ENCODE measurements around the gene ZSWIM8.
"Not testable (repeated sequence)": the region's sequence is repeated elsewhere in the genome, so short reads cannot be mapped to it uniquely, and the experiment has no call there.

ZSWIM8 gene

DNA sequence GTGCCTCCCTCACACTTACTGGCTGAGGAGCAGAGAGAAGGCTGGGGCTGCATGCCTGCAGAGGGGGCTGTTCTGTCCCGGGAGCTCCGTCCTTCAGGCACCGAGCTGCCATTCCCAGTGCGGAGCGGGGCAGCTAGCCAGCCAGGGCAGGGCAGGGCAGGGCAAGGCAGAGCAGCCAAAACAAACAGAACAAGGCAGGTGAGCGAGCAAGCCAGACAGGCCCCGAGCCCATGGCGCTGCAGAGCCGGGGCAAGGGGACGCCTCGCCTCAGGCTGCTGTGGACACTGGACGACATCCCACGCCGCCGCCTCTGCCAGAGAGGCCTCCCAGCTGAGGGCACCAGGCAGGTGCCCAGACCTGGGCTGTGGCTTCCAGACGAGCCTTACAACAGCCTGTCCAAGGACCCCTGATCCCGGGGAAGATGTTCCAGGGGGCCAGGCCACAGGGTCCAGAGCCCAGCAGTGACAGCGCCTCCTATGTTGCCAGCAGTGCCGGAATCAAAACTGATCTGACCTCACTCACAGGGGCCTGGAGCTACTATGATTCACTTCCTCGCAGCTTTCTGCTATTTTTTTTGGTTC is 34.2 kb downstream of the ZSWIM8 start:
- DNase-seq (ENCODE audit: low read depth) = peak; percentile 41
- TF ChIP-seq, protein P1, sequence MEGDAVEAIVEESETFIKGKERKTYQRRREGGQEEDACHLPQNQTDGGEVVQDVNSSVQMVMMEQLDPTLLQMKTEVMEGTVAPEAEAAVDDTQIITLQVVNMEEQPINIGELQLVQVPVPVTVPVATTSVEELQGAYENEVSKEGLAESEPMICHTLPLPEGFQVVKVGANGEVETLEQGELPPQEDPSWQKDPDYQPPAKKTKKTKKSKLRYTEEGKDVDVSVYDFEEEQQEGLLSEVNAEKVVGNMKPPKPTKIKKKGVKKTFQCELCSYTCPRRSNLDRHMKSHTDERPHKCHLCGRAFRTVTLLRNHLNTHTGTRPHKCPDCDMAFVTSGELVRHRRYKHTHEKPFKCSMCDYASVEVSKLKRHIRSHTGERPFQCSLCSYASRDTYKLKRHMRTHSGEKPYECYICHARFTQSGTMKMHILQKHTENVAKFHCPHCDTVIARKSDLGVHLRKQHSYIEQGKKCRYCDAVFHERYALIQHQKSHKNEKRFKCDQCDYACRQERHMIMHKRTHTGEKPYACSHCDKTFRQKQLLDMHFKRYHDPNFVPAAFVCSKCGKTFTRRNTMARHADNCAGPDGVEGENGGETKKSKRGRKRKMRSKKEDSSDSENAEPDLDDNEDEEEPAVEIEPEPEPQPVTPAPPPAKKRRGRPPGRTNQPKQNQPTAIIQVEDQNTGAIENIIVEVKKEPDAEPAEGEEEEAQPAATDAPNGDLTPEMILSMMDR (conservative IDR thresholded peaks at IDR 0.05; ENCODE audit: control insufficient read depth, insufficient read depth, low read depth, low read length) = peak; percentile 14
- no peak overlapping the region for H3K4me3 ChIP-seq (ENCODE audit: control insufficient read depth, low read depth, low read length)

DNA sequence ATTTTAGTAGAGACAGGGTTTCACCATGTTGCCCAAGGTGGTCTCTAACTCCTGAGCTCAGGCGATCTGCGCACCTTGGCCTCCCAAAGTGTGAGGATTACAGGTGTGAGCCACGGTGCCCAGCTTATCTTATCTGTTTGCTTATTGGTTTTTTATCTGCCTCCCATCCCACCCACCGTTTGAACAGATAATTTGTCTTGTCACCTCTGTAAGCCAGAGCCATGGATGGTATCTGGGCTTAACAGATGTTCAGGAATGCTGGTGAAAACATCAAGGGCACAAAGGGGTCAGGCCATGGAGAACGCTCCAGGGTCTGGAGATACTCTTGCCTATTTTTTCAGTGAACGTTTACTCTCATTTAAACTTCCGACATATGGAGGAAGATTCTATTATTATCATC is 38.0 kb downstream of the ZSWIM8 start:
- no peak for DNase-seq (ENCODE audit: low read depth)
- TF ChIP-seq, protein P1 (conservative IDR thresholded peaks at IDR 0.05; ENCODE audit: control insufficient read depth, insufficient read depth, low read depth, low read length) = no peak
- H3K4me3 ChIP-seq (ENCODE audit: control insufficient read depth, low read depth, low read length) = no peak overlapping the region

DNA sequence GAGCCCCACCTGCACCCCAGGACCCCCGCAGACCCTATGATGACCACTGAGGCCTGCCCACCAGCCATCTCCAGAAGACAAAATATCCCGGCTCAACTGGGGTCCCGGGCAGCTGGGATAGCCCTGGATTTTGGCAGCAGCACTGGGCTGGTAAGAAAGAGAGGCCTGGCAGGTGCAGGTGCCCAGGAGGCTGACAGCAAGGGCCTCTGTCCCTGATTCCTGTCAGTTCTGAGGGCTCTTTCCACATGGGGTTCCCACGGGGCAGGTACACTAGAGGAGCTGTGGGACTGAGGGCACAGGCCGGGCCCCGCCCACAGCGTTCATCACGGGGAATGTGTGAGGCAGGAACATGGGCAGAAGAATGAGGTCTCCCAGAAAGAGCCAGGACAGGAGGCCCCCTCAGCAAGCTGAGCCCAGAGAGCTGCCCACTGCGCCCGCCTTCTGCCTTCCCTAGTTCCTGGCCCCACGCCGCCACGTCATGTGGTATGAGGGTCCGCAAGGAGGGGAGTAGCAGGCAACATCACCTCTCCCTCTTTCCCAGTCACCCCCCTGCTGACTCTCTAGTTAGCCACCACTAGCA is 38.8 kb downstream of the ZSWIM8 start:
- no peak for DNase-seq (ENCODE audit: low read depth)
- TF ChIP-seq, protein P1 (conservative IDR thresholded peaks at IDR 0.05; ENCODE audit: control insufficient read depth, insufficient read depth, low read depth, low read length) = no peak
- no peak overlapping the region for H3K4me3 ChIP-seq (ENCODE audit: control insufficient read depth, low read depth, low read length)

DNA sequence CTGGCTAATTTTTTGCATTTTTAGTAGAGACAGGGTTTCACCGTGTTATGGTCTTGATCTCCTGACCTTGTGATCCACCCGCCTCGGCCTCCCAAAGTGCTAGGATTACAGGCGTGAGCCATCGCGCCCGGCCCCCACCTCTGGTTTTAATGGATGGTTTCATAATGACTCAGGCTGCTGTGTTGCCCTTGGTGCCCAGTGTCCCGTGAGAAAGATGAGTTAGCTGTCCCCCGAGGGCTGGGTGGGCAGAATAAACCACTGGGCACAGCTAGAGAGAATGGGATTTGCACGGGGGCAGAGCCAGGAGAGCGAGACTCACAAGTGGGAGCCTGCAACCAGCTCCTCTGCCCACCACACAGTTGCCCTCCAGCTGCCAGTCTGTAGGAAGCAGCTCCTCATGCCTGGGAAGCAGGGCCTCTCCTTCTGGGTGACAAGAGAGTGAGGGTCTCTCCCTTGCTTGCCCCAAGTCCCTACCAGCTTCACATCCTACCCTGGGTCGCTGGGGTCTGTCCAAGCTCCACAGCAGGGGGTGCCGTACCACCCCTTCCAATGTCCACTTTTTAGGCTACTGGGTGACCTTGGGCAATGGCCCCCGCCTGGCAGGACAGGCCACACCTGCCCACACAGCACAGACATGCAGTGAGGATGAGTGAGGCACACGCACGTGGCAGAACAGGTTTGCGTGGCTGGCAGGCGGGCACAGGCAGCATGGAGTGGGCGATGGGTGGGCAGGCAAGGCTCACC is 42.1 kb downstream of the ZSWIM8 start:
- DNase-seq (ENCODE audit: low read depth) = peak; percentile 37
- H3K4me3 ChIP-seq (ENCODE audit: control insufficient read depth, low read depth, low read length) = no peak overlapping the region
- TF ChIP-seq, protein P1 (conservative IDR thresholded peaks at IDR 0.05; ENCODE audit: control insufficient read depth, insufficient read depth, low read depth, low read length) = no peak

DNA sequence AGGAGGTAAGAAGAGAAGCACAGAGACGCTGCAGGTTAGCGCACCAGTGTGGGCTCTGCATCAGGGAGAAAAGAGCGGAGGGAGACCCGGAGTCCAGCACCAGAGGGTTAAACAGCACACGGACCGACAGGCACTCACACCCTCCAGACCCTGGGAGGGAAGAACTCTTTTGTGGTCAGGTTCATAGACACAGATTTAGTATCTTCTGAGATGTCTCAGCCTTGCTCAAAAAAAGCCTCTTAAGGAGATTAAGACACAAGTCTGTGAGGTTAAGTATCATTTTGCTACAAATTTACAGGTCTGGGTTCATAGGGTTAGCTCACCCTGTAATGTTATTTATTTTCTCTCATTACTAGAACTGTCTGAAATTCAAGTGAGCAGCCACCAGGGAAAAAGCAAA is 42.8 kb downstream of the ZSWIM8 start:
- DNase-seq (ENCODE audit: low read depth) = no peak
- H3K4me3 ChIP-seq (ENCODE audit: control insufficient read depth, low read depth, low read length) = no peak overlapping the region
- TF ChIP-seq, protein P1 (conservative IDR thresholded peaks at IDR 0.05; ENCODE audit: control insufficient read depth, insufficient read depth, low read depth, low read length) = no peak

DNA sequence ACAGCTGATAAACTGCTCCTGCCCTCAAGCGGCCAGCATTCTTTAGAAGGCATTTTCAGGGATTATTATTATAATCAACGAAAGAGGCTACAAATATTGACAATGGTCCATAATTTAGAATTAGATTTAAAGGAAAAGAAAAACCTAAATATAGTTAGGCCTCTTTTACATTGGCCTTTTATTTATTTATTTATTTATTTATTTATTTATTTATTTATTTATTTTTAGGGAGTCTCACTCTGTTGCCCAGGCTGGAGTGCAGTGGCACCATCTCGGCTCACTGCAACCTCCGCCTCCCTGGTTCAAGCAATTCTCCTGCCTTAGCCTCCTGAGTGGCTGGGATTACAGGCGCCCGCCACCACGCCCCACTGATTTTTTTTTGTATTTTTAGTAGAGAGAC is 43.7 kb downstream of the ZSWIM8 start:
- not testable (repeated sequence) for DNase-seq (ENCODE audit: low read depth); H3K4me3 ChIP-seq (ENCODE audit: control insufficient read depth, low read depth, low read length)

DNA sequence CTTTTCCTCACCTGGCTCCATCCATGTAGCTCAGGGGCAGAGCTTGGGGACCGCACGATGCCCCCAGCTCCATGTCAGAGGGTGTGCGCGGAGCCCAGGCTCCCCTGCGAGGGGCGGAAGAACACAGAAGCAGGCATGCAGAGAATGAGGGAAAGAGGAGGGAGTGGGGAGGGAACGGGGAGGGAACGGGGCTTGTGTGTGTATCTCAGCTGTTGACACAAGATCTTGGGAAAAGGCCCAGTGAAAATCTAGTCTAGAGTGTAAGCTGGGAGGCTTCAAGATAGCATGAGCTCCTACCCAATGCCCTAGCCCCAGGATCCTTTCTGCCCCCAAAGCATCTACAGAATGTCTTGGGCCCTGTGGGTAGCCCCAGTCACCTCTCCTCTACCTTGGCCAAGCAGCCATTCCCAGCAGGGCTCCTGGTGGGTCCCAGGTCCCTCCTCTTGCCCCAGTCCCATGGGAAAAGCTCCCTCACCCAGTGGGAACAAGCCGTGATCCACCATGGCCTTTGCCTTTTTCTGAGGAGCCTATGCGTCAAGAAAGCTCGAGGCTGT is 51.1 kb downstream of the ZSWIM8 start:
- H3K4me3 ChIP-seq (ENCODE audit: control insufficient read depth, low read depth, low read length) = no peak overlapping the region
- TF ChIP-seq, protein P1 (conservative IDR thresholded peaks at IDR 0.05; ENCODE audit: control insufficient read depth, insufficient read depth, low read depth, low read length) = no peak
- DNase-seq (ENCODE audit: low read depth) = no peak

Data from fibroblast of mammary gland (primary cell).